Naive thymus-derived CD4-positive, alpha-beta T cell (primary cell): ENCODE data around the gene ZNF398. TPM values are rescaled to one million over a fixed set of nuclear protein-coding genes. Genes with fewer than 3 reads are reported as not detected.

Source experiments
- ATAC-seq: fragments of 150-1000 bp; cut with Tn5 transposase; 2 replicates; pipeline ENCODE4 v1.10.0; 2021; ENCODE audit warnings: mild to moderate bottlenecking, moderate library complexity
- CTCF ChIA-PET: fragments of 350-600 bp; sonication (Branson Sonifier 250); formaldehyde crosslinking; loops from one replicate; lab custom pipeline; 2021; ENCODE audit warnings: antibody characterized with exemption; lab: Charles Lee
- POLR2A ChIA-PET: fragments of 350-600 bp; sonication (Branson Sonifier 250); formaldehyde crosslinking; loops from one replicate; lab custom pipeline; 2021; ENCODE audit warnings: antibody characterized with exemption, inconsistent platforms; lab: Charles Lee
- DNase-seq, 9 donors: peaks; one replicate each; pipeline versions ENCODE4 v3.0.0 to v3.0.0-alpha.2; 2020 to 2022; ENCODE audit warnings: mixed read lengths in 1 of 9
- H3K27ac ChIP-seq: one replicate; pipeline ENCODE4 v1.7.0; 2013; ENCODE audit warnings: mild to moderate bottlenecking, low read depth, low read length, moderate library complexity
- H3K27me3 ChIP-seq, 2 donors: one replicate each; pipeline ENCODE4 v1.7.0; 2013; ENCODE audit warnings: low read length in 2 of 2, mild to moderate bottlenecking in 2 of 2, moderate library complexity in 2 of 2; ENCODE audit not compliant: control insufficient read depth in 2 of 2, insufficient read depth in 2 of 2
- H3K36me3 ChIP-seq, 3 experiments: 1 replicate in 2 of 3; 2 replicates in 1 of 3; pipeline ENCODE4 v1.7.0; 2013; ENCODE audit warnings: low read length in 3 of 3, mild to moderate bottlenecking in 3 of 3, moderate library complexity in 1 of 3; ENCODE audit not compliant: insufficient read depth in 3 of 3, control insufficient read depth in 2 of 3
- H3K4me1 ChIP-seq, 2 donors: one replicate each; pipeline ENCODE4 v1.7.0; 2013; ENCODE audit warnings: low read length in 2 of 2, mild to moderate bottlenecking in 2 of 2, moderate library complexity in 1 of 2; ENCODE audit not compliant: control insufficient read depth in 2 of 2, insufficient read depth in 2 of 2
- H3K4me3 ChIP-seq: 2 replicates; pipeline ENCODE4 v1.7.0; 2013; ENCODE audit warnings: mild to moderate bottlenecking, low read length
- H3K9me3 ChIP-seq, 3 experiments: 1 replicate in 2 of 3; 2 replicates in 1 of 3; pipeline ENCODE4 v1.7.0; 2013; ENCODE audit warnings: low read length in 3 of 3; ENCODE audit not compliant: control insufficient read depth in 2 of 3
- H3K27ac Mint-ChIP-seq, 9 donors: one replicate each; pipeline ENCODE4 v1.8.0; 2020 to 2022; ENCODE audit warnings: mixed read lengths in 9 of 9, mild to moderate bottlenecking in 8 of 9, moderate library complexity in 5 of 9, inconsistent platforms in 2 of 9
- H3K27me3 Mint-ChIP-seq, 5 donors: one replicate each; pipeline ENCODE4 v1.8.0; 2021 to 2022; ENCODE audit warnings: mixed read lengths in 5 of 5, mild to moderate bottlenecking in 1 of 5
- H3K36me3 Mint-ChIP-seq, 5 donors: one replicate each; pipeline ENCODE4 v1.8.0; 2020 to 2022; ENCODE audit warnings: mixed read lengths in 5 of 5, mild to moderate bottlenecking in 3 of 5, inconsistent platforms in 1 of 5
- H3K4me1 Mint-ChIP-seq, 7 donors: one replicate each; pipeline ENCODE4 v1.8.0; 2020 to 2022; ENCODE audit warnings: mixed read lengths in 7 of 7, mild to moderate bottlenecking in 3 of 7, inconsistent platforms in 1 of 7
- H3K4me3 Mint-ChIP-seq, 10 donors: one replicate each; pipeline ENCODE4 v1.8.0; 2020 to 2022; ENCODE audit warnings: mild to moderate bottlenecking in 10 of 10, mixed read lengths in 10 of 10, moderate library complexity in 6 of 10, inconsistent platforms in 2 of 10
- H3K9me3 Mint-ChIP-seq, 11 donors: one replicate each; pipeline ENCODE4 v1.8.0; 2020 to 2022; ENCODE audit warnings: mixed read lengths in 11 of 11, mild to moderate bottlenecking in 4 of 11, inconsistent platforms in 1 of 11, moderate library complexity in 1 of 11
- intact Hi-C, 2 donors: fragments of 100-400 bp; cut with micrococcal nuclease; formaldehyde crosslinking; loops; one replicate each; pipeline ENCODE4 v1.15.1; 2023
- polyA plus RNA-seq, 2 donors: library from polyadenylated mRNA; unstranded; fragments of 300-500 nt; fragmentation: Illumina TruSeq; gene quantifications; one replicate each; pipeline ENCODE4 v1.2.3, GENCODE V29; 2021
- total RNA-seq, 6 experiments: library from RNA in 5 of 6; stranded (reverse) in 5 of 6; gene quantifications; 1 replicate in 5 of 6; 2 replicates in 1 of 6; pipeline ENCODE4 v1.2.3 and lab custom pipeline; 2021 to 2026

ZNF398 gene
- total and polyA plus RNA-seq, 7 experiments from 2014 or later = 9.7 to 27.9 (median 16.9) TPM

GRCh38 chr7:149145031-149145845 lies 2.0 kb upstream of the ZNF398 start:
- no peak for ATAC-seq
- H3K27ac Mint-ChIP-seq = peak overlapping the region; percentile 58 to 98 (median 86)
- no peaks in the 10 kb centered on the region for H3K9me3 ChIP-seq
- H3K4me3 ChIP-seq = no peak overlapping the region
- H3K9me3 Mint-ChIP-seq = peaks cover 0 to 2% (median 0%) of the 10 kb centered on the region in 11 donors
- peaks cover 8 to 23% of the 10 kb centered on the region in 2 donors for H3K4me1 ChIP-seq
- peaks cover 0 to 6% (median 0%) of the 10 kb centered on the region in 5 donors for H3K36me3 Mint-ChIP-seq
- peaks cover 0 to 3% (median 0%) of the 10 kb centered on the region in 3 experiments for H3K36me3 ChIP-seq
- ChIA-PET CTCF (no interaction called here), POLR2A (interaction anchor here (4.5 kb wide), 1 partner anchor 20 kb away, joined by 65 read pairs; the partner anchor contains the start of gene ZNF425)
- H3K4me3 Mint-ChIP-seq = peak overlapping the region; percentile 49 to 98 (median 90)
- no peaks in the 10 kb centered on the region for H3K27me3 Mint-ChIP-seq
- DNase-seq = no peak
- peaks cover 18 to 45% (median 36%) of the 10 kb centered on the region in 7 donors for H3K4me1 Mint-ChIP-seq
- peak overlapping the region; percentile 86 for H3K27ac ChIP-seq
- intact Hi-C loops = loop anchor here (5.0 to 10.0 kb wide), 6 partner anchors 53 to 1940 kb away; partner anchors contain the start of genes AGAP3 (in 1 of the 2), EZH2 (in 1 of the 2), FASTK (in 1 of the 2) and TMUB1 (in 1 of the 2)
- H3K27me3 ChIP-seq = no peaks in the 10 kb centered on the region

- Mint-ChIP-seq H3K27ac (peak overlapping the region; percentile 32 to 91 (median 78)), H3K4me3 (peak overlapping the region; percentile 78 to 98 (median 88)), H3K4me1 (peaks cover 24 to 52% (median 39%) of the 10 kb centered on the region in 7 donors), H3K27me3 (no peaks in the 10 kb centered on the region), H3K9me3 (peaks cover 0 to 2% (median 0%) of the 10 kb centered on the region in 11 donors), H3K36me3 (peaks cover 0 to 6% (median 4%) of the 10 kb centered on the region in 5 donors)
- Histone ChIP-seq H3K27ac (peak overlapping the region; percentile 86), H3K4me1 (peaks cover 8 to 23% of the 10 kb centered on the region in 2 donors), H3K9me3 (no peaks in the 10 kb centered on the region), H3K27me3 (no peaks in the 10 kb centered on the region), H3K4me3 (peak overlapping the region; percentile 98), H3K36me3 (peaks cover 0 to 3% (median 0%) of the 10 kb centered on the region in 3 experiments)
- intact Hi-C loops = loop anchor here (1.0 to 10.0 kb wide), 21 partner anchors 22 to 1937 kb away; partner anchors contain the start of genes PDIA4 (in 2 of the 2), ZNF212 (in 2 of the 2), ZNF282 (in 2 of the 2) and ZNF425 (in 2 of the 2)
- DNase-seq (peak in 8 of 9 donors; percentile 59 to 76 (median 72)), ATAC-seq (peak; percentile 55)
- CTCF ChIA-PET = interaction anchor here (0.5 to 1.6 kb wide), 10 partner anchors 17 to 1583 kb away, joined by 3 to 6 read pairs (median 3); no protein-coding TSS in a partner anchor
- POLR2A ChIA-PET = interaction anchor here (0.6 to 4.5 kb wide), 13 partner anchors 16 to 450 kb away, joined by 3 to 65 read pairs (median 4); partner anchors contain the start of genes CUL1, ZNF282, ZNF425 and ZNF786
Measured at GRCh38 chr7:149147752-149148653, 750 bp downstream of the ZNF398 start.

- Mint-ChIP-seq H3K4me1 (peaks cover 22 to 56% (median 37%) of the 10 kb centered on the region in 7 donors), H3K4me3 (peak overlapping the region in 5 of 10 donors; percentile 2 to 43 (median 25)), H3K27ac (peak overlapping the region in 3 of 9 donors; percentile 5 to 6 (median 5)), H3K27me3 (no peaks in the 10 kb centered on the region), H3K9me3 (peaks cover 0 to 2% (median 0%) of the 10 kb centered on the region in 11 donors), H3K36me3 (peaks cover 8 to 24% (median 21%) of the 10 kb centered on the region in 5 donors)
- ChIA-PET CTCF (no interaction called here), POLR2A (interaction anchor here (0.8 kb wide), 1 partner anchor 25 kb away, joined by 4 read pairs; the partner anchor contains the start of gene ZNF425)
- H3K4me1 ChIP-seq = peaks cover 8 to 11% of the 10 kb centered on the region in 2 donors
- H3K9me3 ChIP-seq = no peaks in the 10 kb centered on the region
- DNase-seq (no peak), ATAC-seq (no peak)
- H3K4me3 ChIP-seq = no peak overlapping the region
- H3K27ac ChIP-seq = no peak overlapping the region
- peaks cover 0 to 28% (median 0%) of the 10 kb centered on the region in 3 experiments for H3K36me3 ChIP-seq
- H3K27me3 ChIP-seq = no peaks in the 10 kb centered on the region
- intact Hi-C loops = no loop called here
Measured at GRCh38 chr7:149150981-149151380, 3.7 kb downstream of the ZNF398 start.

- ChIA-PET POLR2A (interaction anchor here (0.8 kb wide), 1 partner anchor 27 kb away, joined by 4 read pairs; the partner anchor contains the start of gene ZNF425), CTCF (interaction anchor here (1.0 kb wide), 1 partner anchor 27 kb away, joined by 3 read pairs; the partner anchor contains the start of gene ZNF425)
- no peak overlapping the region for H3K27ac ChIP-seq
- Mint-ChIP-seq H3K36me3 (peaks cover 12 to 35% (median 31%) of the 10 kb centered on the region in 5 donors), H3K27ac (peak overlapping the region in 1 of 9 donors; percentile 8), H3K4me1 (peaks cover 22 to 55% (median 40%) of the 10 kb centered on the region in 7 donors), H3K4me3 (no peak overlapping the region), H3K9me3 (no peaks in the 10 kb centered on the region), H3K27me3 (no peaks in the 10 kb centered on the region)
- no peak overlapping the region for H3K4me3 ChIP-seq
- no peak for ATAC-seq
- intact Hi-C loops = no loop called here
- no peak for DNase-seq
- H3K36me3 ChIP-seq = peaks cover 0 to 35% (median 5%) of the 10 kb centered on the region in 3 experiments
- H3K27me3 ChIP-seq = no peaks in the 10 kb centered on the region
- peaks cover 5 to 6% of the 10 kb centered on the region in 2 donors for H3K4me1 ChIP-seq
- no peaks in the 10 kb centered on the region for H3K9me3 ChIP-seq
Measured at GRCh38 chr7:149153346-149153745, 6.1 kb downstream of the ZNF398 start.

GRCh38 chr7:149154056-149154455 lies 6.8 kb downstream of the ZNF398 start:
- Histone ChIP-seq H3K27me3 (no peaks in the 10 kb centered on the region), H3K4me1 (peaks cover 0 to 4% of the 10 kb centered on the region in 2 donors), H3K27ac (no peak overlapping the region), H3K9me3 (no peaks in the 10 kb centered on the region), H3K36me3 (peaks cover 0 to 36% (median 5%) of the 10 kb centered on the region in 3 experiments), H3K4me3 (no peak overlapping the region)
- POLR2A ChIA-PET = interaction anchor here (0.8 kb wide), 1 partner anchor 28 kb away, joined by 4 read pairs; the partner anchor contains the start of gene ZNF425
- Mint-ChIP-seq H3K27ac (no peak overlapping the region), H3K4me3 (no peak overlapping the region), H3K9me3 (no peaks in the 10 kb centered on the region), H3K36me3 (peaks cover 12 to 36% (median 32%) of the 10 kb centered on the region in 5 donors), H3K4me1 (peaks cover 16 to 49% (median 36%) of the 10 kb centered on the region in 7 donors), H3K27me3 (no peaks in the 10 kb centered on the region)
- no peak for DNase-seq
- no peak for ATAC-seq
- intact Hi-C loops = no loop called here
- CTCF ChIA-PET = interaction anchor here (1.0 kb wide), 1 partner anchor 28 kb away, joined by 3 read pairs; the partner anchor contains the start of gene ZNF425
